Ishikawa (cell line): ENCODE measurements around the gene NAV2.

Source experiments
- CEBPB ChIP-seq: IDR thresholded peaks from 2 replicates; pipeline ENCODE4 v1.6.1; 2012
- CREB1 ChIP-seq: IDR thresholded peaks from 2 replicates; pipeline ENCODE4 v1.6.1; 2012; ENCODE audit warnings: low read depth
- EGR1 ChIP-seq: IDR thresholded peaks from 2 replicates; pipeline ENCODE4 v1.6.1; 2012
- EP300 ChIP-seq: IDR thresholded peaks from 2 replicates; pipeline ENCODE4 v1.6.1; 2012; ENCODE audit warnings: borderline replicate concordance
- FOXM1 ChIP-seq: IDR thresholded peaks from 2 replicates; pipeline ENCODE4 v1.6.1; 2012; ENCODE audit warnings: low read depth, borderline replicate concordance
- RAD21 ChIP-seq: IDR thresholded peaks from 2 replicates; pipeline ENCODE4 v1.6.1; 2012; ENCODE audit warnings: low read depth
- TAF1 ChIP-seq: IDR thresholded peaks from 2 replicates; pipeline ENCODE4 v1.6.1; 2012; ENCODE audit warnings: low read depth, mild to moderate bottlenecking
- TCF12 ChIP-seq: IDR thresholded peaks from 2 replicates; pipeline ENCODE4 v1.6.1; 2012; ENCODE audit warnings: low read depth
- TEAD4 ChIP-seq: IDR thresholded peaks from 2 replicates; pipeline ENCODE4 v1.6.1; 2012
- YY1 ChIP-seq: IDR thresholded peaks from 2 replicates; pipeline ENCODE4 v1.6.1; 2012; ENCODE audit warnings: low read depth
- TF ChIP-seq, protein P1 (sequence below): IDR thresholded peaks from 2 replicates; pipeline ENCODE4 v1.6.1; 2012
- TF ChIP-seq, protein P2 (sequence below): IDR thresholded peaks from 2 replicates; pipeline ENCODE4 v1.6.1; 2012; ENCODE audit warnings: low read depth, mild to moderate bottlenecking

DNA sequence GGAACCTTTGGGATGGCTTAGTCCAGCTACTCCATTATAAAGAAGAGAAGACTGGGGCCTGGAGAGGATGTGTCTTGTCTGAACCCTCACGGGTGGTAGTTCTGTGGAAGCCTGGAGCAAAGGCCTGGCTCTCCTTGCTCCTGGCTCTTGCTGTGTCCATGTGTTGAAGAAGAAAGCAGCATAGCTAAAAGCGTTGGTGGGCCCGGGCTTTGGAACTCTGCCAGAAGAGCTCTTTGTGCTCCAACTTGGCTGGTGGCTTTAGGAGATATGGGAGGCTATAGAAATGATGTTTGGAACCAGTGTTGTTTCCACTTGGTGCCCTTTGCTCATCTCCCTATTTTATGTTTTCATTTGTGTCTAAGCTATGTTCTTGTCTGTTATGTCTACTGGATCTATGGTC is 316.6 kb downstream of the NAV2 start:
- TF ChIP-seq TAF1 (no peak), EP300 (no peak), YY1 (no peak), TEAD4 (no peak), TCF12 (no peak), CREB1 (no peak), RAD21 (no peak), FOXM1 (no peak), EGR1 (no peak), CEBPB (no peak)
- TF ChIP-seq, protein P1, sequence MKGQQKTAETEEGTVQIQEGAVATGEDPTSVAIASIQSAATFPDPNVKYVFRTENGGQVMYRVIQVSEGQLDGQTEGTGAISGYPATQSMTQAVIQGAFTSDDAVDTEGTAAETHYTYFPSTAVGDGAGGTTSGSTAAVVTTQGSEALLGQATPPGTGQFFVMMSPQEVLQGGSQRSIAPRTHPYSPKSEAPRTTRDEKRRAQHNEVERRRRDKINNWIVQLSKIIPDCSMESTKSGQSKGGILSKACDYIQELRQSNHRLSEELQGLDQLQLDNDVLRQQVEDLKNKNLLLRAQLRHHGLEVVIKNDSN: no peak
- TF ChIP-seq, protein P2, sequence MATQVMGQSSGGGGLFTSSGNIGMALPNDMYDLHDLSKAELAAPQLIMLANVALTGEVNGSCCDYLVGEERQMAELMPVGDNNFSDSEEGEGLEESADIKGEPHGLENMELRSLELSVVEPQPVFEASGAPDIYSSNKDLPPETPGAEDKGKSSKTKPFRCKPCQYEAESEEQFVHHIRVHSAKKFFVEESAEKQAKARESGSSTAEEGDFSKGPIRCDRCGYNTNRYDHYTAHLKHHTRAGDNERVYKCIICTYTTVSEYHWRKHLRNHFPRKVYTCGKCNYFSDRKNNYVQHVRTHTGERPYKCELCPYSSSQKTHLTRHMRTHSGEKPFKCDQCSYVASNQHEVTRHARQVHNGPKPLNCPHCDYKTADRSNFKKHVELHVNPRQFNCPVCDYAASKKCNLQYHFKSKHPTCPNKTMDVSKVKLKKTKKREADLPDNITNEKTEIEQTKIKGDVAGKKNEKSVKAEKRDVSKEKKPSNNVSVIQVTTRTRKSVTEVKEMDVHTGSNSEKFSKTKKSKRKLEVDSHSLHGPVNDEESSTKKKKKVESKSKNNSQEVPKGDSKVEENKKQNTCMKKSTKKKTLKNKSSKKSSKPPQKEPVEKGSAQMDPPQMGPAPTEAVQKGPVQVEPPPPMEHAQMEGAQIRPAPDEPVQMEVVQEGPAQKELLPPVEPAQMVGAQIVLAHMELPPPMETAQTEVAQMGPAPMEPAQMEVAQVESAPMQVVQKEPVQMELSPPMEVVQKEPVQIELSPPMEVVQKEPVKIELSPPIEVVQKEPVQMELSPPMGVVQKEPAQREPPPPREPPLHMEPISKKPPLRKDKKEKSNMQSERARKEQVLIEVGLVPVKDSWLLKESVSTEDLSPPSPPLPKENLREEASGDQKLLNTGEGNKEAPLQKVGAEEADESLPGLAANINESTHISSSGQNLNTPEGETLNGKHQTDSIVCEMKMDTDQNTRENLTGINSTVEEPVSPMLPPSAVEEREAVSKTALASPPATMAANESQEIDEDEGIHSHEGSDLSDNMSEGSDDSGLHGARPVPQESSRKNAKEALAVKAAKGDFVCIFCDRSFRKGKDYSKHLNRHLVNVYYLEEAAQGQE: no peak
